K562 (cell line): ENCODE data around the gene RELCH. TPM values are rescaled to one million over a fixed set of nuclear protein-coding genes. Genes with fewer than 3 reads are reported as not detected.
A peak's percentile ranks its signal among the peaks of the same experiment; 100 is the strongest.

Experiments used
- ATAC-seq: fragments of 200-7000 bp; cut with Tn5 transposase; 3 replicates; pipeline ENCODE4 v1.9.1; 2020; ENCODE audit warnings: moderate library complexity
- BruUV-seq: library from RNA; stranded (reverse); fragments of 400-500 nt; replicated peaks from 2 replicates; lab custom pipeline; 2021; lab: Mats Ljungman, UMichigan
- CTCF ChIA-PET: fragments of 300-600 bp; formaldehyde crosslinking; extraction: SDS; loops from one replicate; lab custom pipeline; 2021; ENCODE audit warnings: low intra/inter-chr PET ratio; lab: Yijun Ruan, JAX
- POLR2A ChIA-PET: fragments of 300-600, 350-650 bp; sonication (Branson Sonifier 250); formaldehyde crosslinking; extraction: SDS; loops from one replicate; lab custom pipeline; 2021; ENCODE audit warnings: antibody characterized with exemption, inconsistent platforms; lab: Yijun Ruan, JAX
- DNase-seq, 4 experiments: peaks; one replicate each; pipeline versions ENCODE4 v3.0.0 to v3.0.0-alpha.2; 2011 to 2018; ENCODE audit warnings: low spot score in 3 of 4, mixed read lengths in 3 of 4; ENCODE audit errors: extremely low read depth in 1 of 4
- FAIRE-seq: peaks from 2 replicates; lab custom pipeline; 2011; peaks lifted over from hg19 to GRCh38; lab: Jason Lieb, UNC
- H2AFZ ChIP-seq: 2 replicates; pipeline ENCODE4 v1.6.0; 2011; ENCODE audit warnings: low read depth, low read length, control low read depth, inconsistent platforms
- H3K27ac ChIP-seq: fragments of 200-600 bp; 3 replicates; pipeline ENCODE4 v1.8.0; 2011; ENCODE audit warnings: low read depth, mild to moderate bottlenecking, control low read depth, inconsistent platforms, low read length, moderate library complexity, mixed read lengths; ENCODE audit errors: extremely low read depth
- H3K27me3 ChIP-seq, 2 experiments: fragments of 300-600 bp in 1 of 2; 2 replicates in 1 of 2; 3 replicates in 1 of 2; pipeline versions ENCODE4 v1.6.0 to v1.8.0; 2011; ENCODE audit warnings: inconsistent platforms in 2 of 2, low read length in 2 of 2, mild to moderate bottlenecking in 1 of 2, mixed read lengths in 1 of 2, moderate library complexity in 1 of 2; ENCODE audit not compliant: control insufficient read depth in 2 of 2, insufficient read depth in 2 of 2
- H3K36me3 ChIP-seq: fragments of 300-600 bp; 3 replicates; pipeline ENCODE4 v1.8.0; 2011; ENCODE audit warnings: mild to moderate bottlenecking, low read length, inconsistent platforms; ENCODE audit not compliant: control insufficient read depth, insufficient read depth
- H3K4me1 ChIP-seq, 2 experiments: fragments of 200-600 bp in 1 of 2; replicated peaks in 1 of 2; 2 replicates in 1 of 2; 3 replicates in 1 of 2; pipeline versions ENCODE4 v1.5.1 to v1.8.0; 2011; ENCODE audit warnings: inconsistent platforms in 2 of 2, low read length in 2 of 2, mild to moderate bottlenecking in 1 of 2, mixed read lengths in 1 of 2, moderate library complexity in 1 of 2; ENCODE audit not compliant: control insufficient read depth in 2 of 2, insufficient read depth in 2 of 2
- H3K4me2 ChIP-seq: 2 replicates; pipeline ENCODE4 v1.6.1; 2011; ENCODE audit warnings: low read length, control low read depth, inconsistent platforms, mixed read lengths; ENCODE audit not compliant: insufficient read depth
- H3K4me3 ChIP-seq: fragments of 200-600 bp; sonication (generic), shearing (Covaris generic); 2 replicates; pipeline ENCODE4 v1.5.1; 2016; ENCODE audit warnings: control low read depth, inconsistent platforms
- H3K79me2 ChIP-seq: fragments of 200-600 bp; 3 replicates; pipeline ENCODE4 v1.8.0; 2011; ENCODE audit warnings: low read length, inconsistent platforms; ENCODE audit not compliant: control insufficient read depth, insufficient read depth
- H3K9ac ChIP-seq, 2 experiments: 2 replicates each; pipeline versions ENCODE4 v1.6.0 to v1.6.1; 2011; ENCODE audit warnings: low read depth in 2 of 2, low read length in 2 of 2, control low read depth in 1 of 2, inconsistent platforms in 1 of 2, mild to moderate bottlenecking in 1 of 2, mixed read lengths in 1 of 2; ENCODE audit not compliant: insufficient read depth in 1 of 2
- H3K9me1 ChIP-seq: one replicate; pipeline ENCODE4 v1.6.0; 2011; ENCODE audit warnings: inconsistent platforms, mild to moderate bottlenecking, low read length, moderate library complexity; ENCODE audit not compliant: control insufficient read depth, insufficient read depth
- H3K9me3 ChIP-seq: replicated peaks from 2 replicates; pipeline ENCODE4 v1.5.1; 2011; ENCODE audit warnings: low read depth, low read length, inconsistent platforms; ENCODE audit not compliant: control insufficient read depth, insufficient read depth
- H4K20me1 ChIP-seq: replicated peaks from 2 replicates; pipeline ENCODE4 v1.6.1; 2011; ENCODE audit warnings: low read length, inconsistent platforms, mixed read lengths; ENCODE audit not compliant: control insufficient read depth, insufficient read depth
- CC2D1A ChIP-seq: fragments of 450-650 bp; IDR thresholded peaks from 2 replicates; pipeline ENCODE4 v1.6.1; 2017; ENCODE audit warnings: mild to moderate bottlenecking
- CEBPG ChIP-seq, 3 experiments: fragments of 200-800 bp in 1 of 3; sonication (Bioruptor generic) in 1 of 3; sonication (generic) in 1 of 3; formaldehyde crosslinking in 1 of 3; IDR thresholded peaks in 2 of 3; conservative IDR thresholded peaks in 1 of 3; 2 replicates each; pipeline versions ENCODE4 v1.6.1 to v1.8.0; 2016 to 2022; ENCODE audit warnings: missing compliant biosample characterization in 2 of 3, missing genetic modification characterization in 2 of 3, mild to moderate bottlenecking in 1 of 3, missing genetic modification reagents in 1 of 3
- DEAF1 ChIP-seq: fragments of 450-650 bp; formaldehyde crosslinking; IDR thresholded peaks from 2 replicates; pipeline ENCODE4 v1.4.0; 2020; ENCODE audit warnings: mild to moderate bottlenecking, moderate library complexity
- KLF16 ChIP-seq: IDR thresholded peaks from 2 replicates; pipeline ENCODE4 v1.6.1; 2016; ENCODE audit warnings: antibody characterized with exemption
- RAD21 ChIP-seq, 2 experiments: fragments of 250-450 bp in 1 of 2; fragments of 450-650 bp in 1 of 2; sonication (Bioruptor Pico) in 1 of 2; formaldehyde crosslinking in 1 of 2; IDR thresholded peaks in 1 of 2; conservative IDR thresholded peaks in 1 of 2; 2 replicates each; pipeline versions ENCODE4 v1.4.0 to v1.8.0; 2020 to 2022; ENCODE audit warnings: mild to moderate bottlenecking in 2 of 2, moderate library complexity in 1 of 2
- SMC3 ChIP-seq: conservative IDR thresholded peaks from 2 replicates; pipeline ENCODE4 v1.6.1; 2011; ENCODE audit warnings: low read depth, low read length, improper control_type of control experiment; ENCODE audit not compliant: insufficient read depth
- ZNF384 ChIP-seq: IDR thresholded peaks from 2 replicates; pipeline ENCODE4 v1.6.1; 2012; ENCODE audit warnings: low read depth, low read length, improper control_type of control experiment
- ZNF695 ChIP-seq: fragments of 450-650 bp; formaldehyde crosslinking; IDR thresholded peaks from 2 replicates; pipeline ENCODE4 v1.4.0; 2020; ENCODE audit warnings: mild to moderate bottlenecking, moderate library complexity
- WGBS: fragments of 100-300 bp; shearing (Covaris generic); methylation state at CpG from one replicate; pipeline ENCODE4 v1.1.6; 2016; ENCODE audit warnings: low coverage, mixed read lengths; ENCODE audit not compliant: insufficient coverage; ENCODE audit errors: missing lambda C conversion rate; 5-methylcytosine and 5-hydroxymethylcytosine counted together
- in situ Hi-C: fragments of 300-500 bp; cut with MboI; formaldehyde crosslinking; loops from 4 replicates; pipeline ENCODE4 v1.15.0; 2018; ENCODE audit warnings: inconsistent platforms, mixed read lengths
- intact Hi-C: fragments of 100-400 bp; cut with micrococcal nuclease; formaldehyde crosslinking; loops from 2 replicates; pipeline ENCODE4 v1.14.2; 2022
- polyA plus RNA-seq, 8 experiments: library from polyadenylated mRNA; depleted of rRNA in 4 of 8; stranded (reverse) in 5 of 8; unstranded in 3 of 8; fragments of >200 nt; fragmentation: Nextera tagmentation in 2 of 8; fragmentation: Illumina TruSeq in 1 of 8; extraction: Ambion mirVana in 2 of 8; extraction: Trizol in 1 of 8; gene quantifications; 2 replicates each; pipeline versions ENCODE4 v1.2.1 to v1.2.3, GENCODE V29; 2011 to 2014; ENCODE audit warnings: inconsistent platforms in 1 of 8, missing spikeins in 1 of 8
- total RNA-seq, 7 experiments: library from RNA; depleted of rRNA in 6 of 7; stranded (reverse); fragments of >200 nt in 6 of 7; fragmentation: Illumina TruSeq in 2 of 7; extraction: Trizol in 2 of 7; gene quantifications; 2 replicates each; pipeline versions ENCODE4 v1.2.1 to v1.2.3, GENCODE V29; 2011 to 2021; ENCODE audit warnings: low replicate concordance in 1 of 7
- TF ChIP-seq, protein P1 (sequence below), 2 experiments: fragments of 450-650 bp; formaldehyde crosslinking in 1 of 2; IDR thresholded peaks; 2 replicates each; pipeline versions ENCODE4 v1.4.0 to v1.6.1; 2014 to 2020; ENCODE audit warnings: mild to moderate bottlenecking in 2 of 2, borderline replicate concordance in 1 of 2, low read depth in 1 of 2

Gene RELCH
- total and polyA plus RNA-seq, 9 of the 15 experiments (the other 6 are each of a cell fraction or from before 2014, with no cell fraction given): 1.4 to 13.6 (median 7.6) TPM

- Histone ChIP-seq H3K9me3 (no peaks in the 10 kb centered on the region), H3K4me2 (no peak overlapping the region), H4K20me1 (peaks cover 8% of the 10 kb centered on the region; the same call in 1 of the 2 replicates), H3K4me1 (peaks cover 0 to 7% of the 10 kb centered on the region in 2 experiments; a peak in 3 of 5 replicates), H3K9ac (no peak overlapping the region), H3K9me1 (no peaks in the 10 kb centered on the region), H2AFZ (no peak overlapping the region), H3K27ac (no peak overlapping the region), H3K4me3 (no peak overlapping the region), H3K79me2 (peaks cover 63% of the 10 kb centered on the region), H3K27me3 (no peaks in the 10 kb centered on the region), H3K36me3 (no peaks in the 10 kb centered on the region)
- POLR2A ChIA-PET: no interaction called here
- in situ Hi-C loops: loop anchor here (25.0 kb wide), 1 partner anchor 804 kb away; no protein-coding TSS in a partner anchor
- 0% methylated on average over 2 of the region's 2 CpGs for WGBS
- intact Hi-C loops: loop anchor here (1.0 to 10.0 kb wide), 4 partner anchors 66 to 801 kb away; partner anchors contain the start of gene TNFRSF11A
- DNase-seq (peak in 3 of 4 experiments; percentile 8 to 52 (median 21)), ATAC-seq (no peak), FAIRE-seq (peak; percentile 15)
- CTCF ChIA-PET: interaction anchor here (3.2 to 4.3 kb wide), 2 partner anchors 66 to 401 kb away, joined by 23 to 42 read pairs; no protein-coding TSS in a partner anchor
- no TSS peak for BruUV-seq
- TF ChIP-seq ZNF695 (CRISPR knock-in tag) (no peak), ZNF384 (peak; percentile 84), RAD21 (CRISPR knock-in tag; conservative IDR thresholded peaks at IDR 0.05 in 1 of 2, IDR thresholded peaks at IDR 0.05 in 1 of 2) (peak; percentile 70 to 71), SMC3 (peak; percentile 37; the same call in 1 of the 2 replicates), CC2D1A (no peak), KLF16 (peak; percentile 55; the same call in 1 of the 2 replicates), DEAF1 (CRISPR knock-in tag) (peak; percentile 66), CEBPG (CRISPR knock-in tag; IDR thresholded peaks at IDR 0.05) (no peak), CEBPG (tag; conservative IDR thresholded peaks at IDR 0.05 in 1 of 2, IDR thresholded peaks at IDR 0.05 in 1 of 2) (0 out of 4 replicates have a peak, but pooled peaks of 1 of the 2 experiments have one; percentile 19)
- TF ChIP-seq, protein P1, sequence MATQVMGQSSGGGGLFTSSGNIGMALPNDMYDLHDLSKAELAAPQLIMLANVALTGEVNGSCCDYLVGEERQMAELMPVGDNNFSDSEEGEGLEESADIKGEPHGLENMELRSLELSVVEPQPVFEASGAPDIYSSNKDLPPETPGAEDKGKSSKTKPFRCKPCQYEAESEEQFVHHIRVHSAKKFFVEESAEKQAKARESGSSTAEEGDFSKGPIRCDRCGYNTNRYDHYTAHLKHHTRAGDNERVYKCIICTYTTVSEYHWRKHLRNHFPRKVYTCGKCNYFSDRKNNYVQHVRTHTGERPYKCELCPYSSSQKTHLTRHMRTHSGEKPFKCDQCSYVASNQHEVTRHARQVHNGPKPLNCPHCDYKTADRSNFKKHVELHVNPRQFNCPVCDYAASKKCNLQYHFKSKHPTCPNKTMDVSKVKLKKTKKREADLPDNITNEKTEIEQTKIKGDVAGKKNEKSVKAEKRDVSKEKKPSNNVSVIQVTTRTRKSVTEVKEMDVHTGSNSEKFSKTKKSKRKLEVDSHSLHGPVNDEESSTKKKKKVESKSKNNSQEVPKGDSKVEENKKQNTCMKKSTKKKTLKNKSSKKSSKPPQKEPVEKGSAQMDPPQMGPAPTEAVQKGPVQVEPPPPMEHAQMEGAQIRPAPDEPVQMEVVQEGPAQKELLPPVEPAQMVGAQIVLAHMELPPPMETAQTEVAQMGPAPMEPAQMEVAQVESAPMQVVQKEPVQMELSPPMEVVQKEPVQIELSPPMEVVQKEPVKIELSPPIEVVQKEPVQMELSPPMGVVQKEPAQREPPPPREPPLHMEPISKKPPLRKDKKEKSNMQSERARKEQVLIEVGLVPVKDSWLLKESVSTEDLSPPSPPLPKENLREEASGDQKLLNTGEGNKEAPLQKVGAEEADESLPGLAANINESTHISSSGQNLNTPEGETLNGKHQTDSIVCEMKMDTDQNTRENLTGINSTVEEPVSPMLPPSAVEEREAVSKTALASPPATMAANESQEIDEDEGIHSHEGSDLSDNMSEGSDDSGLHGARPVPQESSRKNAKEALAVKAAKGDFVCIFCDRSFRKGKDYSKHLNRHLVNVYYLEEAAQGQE (IDR thresholded peaks at IDR 0.05; ENCODE audit: borderline replicate concordance): peak; percentile 36; the same call in 1 of the 2 replicates
- TF ChIP-seq, protein P1 (CRISPR knock-in tag; IDR thresholded peaks at IDR 0.05; ENCODE audit: low read depth): no peak
Observed at GRCh38 chr18:62183578-62184195, 3.4 kb upstream of the RELCH start.
